ENCODE measurements around the gene SLC5A4.
"Not testable (repeated sequence)": the region's sequence is repeated elsewhere in the genome, so short reads cannot be mapped to it uniquely, and the experiment has no call there.

SLC5A4 gene

DNA sequence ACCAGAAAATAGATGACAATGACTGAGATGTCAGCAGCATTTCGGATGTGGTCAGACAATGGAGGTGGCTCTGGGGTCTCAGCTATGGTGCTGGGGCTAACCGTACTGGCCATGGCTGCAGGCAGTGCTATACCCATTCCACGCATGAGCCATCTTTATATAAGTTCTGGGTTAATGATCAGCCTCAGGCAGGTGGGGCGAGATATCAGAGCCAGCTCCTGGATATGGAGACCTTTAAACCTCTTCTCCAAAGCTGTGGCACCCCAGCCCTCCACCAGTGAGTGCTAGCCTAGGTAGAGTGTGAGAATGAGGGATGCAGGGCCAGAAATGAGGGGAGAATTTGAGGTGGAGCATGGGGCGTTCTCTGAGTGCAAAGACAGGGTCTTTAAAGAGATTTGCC is at the start of gene SLC5A4:
SLC5A4 (minus strand) TSS at position 131 of the 400 bp plus-strand sequence; CDS start at position 113, 18 bp downstream.
- no peak for DNase-seq (ENCODE audit: low read depth, low spot score)

DNA sequence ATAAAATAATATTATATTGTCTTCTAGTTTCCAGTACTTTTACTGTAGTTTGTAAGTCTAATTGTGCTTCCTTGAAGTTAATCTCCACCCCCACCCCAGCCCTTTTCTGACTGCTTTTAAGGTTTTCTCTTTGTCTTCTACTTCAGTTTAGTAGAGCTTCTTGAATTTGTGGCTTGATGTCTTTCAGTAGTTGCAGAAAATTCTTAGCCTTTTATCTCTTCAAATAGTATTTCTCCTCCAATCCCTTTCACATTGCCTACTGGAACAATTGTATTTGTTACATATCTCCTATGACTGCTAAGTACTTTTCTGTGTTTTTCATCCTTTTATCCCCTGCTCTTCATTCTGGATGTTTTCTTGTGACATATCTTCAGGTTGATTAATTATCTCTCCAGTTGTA is 38.8 kb upstream of the SLC5A4 start:
- not testable (repeated sequence) for DNase-seq (ENCODE audit: low read depth, low spot score)

DNA sequence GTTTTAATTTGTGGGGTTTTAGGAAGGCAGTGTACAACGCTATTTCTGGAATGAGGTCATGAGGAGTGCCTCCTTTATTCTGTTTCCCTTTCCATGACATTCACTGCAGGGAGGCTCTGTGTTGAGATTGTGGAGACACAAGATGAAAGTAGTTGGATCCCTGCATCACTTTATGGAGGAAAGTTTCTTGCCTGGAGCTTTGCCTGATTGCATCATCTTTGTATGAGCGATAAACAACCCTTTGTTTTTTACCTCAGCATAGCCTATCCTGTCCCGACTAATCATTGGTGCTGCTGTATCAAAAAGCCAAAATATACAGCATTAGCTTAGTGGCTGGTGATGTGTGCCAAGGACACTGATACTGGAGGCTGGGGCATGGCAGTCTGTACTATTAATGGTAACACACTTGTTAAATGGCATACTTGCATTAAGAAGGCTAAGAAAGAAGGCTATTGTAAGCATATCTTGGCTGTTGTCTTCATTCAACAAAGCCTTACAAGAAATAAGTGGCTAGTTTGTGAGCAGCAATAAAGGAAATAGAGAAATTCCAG is 31.2 kb upstream of the SLC5A4 start:
- DNase-seq (ENCODE audit: low read depth, low spot score) = no peak

DNA sequence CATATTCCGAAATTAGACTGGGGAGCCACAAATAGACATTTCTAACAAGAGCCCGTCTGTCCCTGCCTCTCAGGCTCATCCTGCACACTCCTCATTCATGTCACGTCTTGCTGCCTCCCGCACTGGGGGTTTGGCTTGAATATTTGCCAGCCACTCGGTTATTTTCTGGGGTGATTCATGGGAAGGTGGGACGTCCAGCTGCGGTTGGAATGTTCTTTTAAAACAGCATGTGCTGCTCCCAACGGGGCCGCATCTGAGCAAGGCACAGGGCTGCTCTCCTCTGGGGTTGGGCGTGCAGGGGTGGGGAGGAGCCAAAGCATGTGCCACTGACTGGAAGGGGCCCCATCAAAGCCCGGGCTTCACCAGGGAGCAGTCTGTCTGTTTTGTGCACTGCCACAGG is 25.9 kb upstream of the SLC5A4 start:
- DNase-seq (ENCODE audit: low read depth, low spot score) = no peak

DNA sequence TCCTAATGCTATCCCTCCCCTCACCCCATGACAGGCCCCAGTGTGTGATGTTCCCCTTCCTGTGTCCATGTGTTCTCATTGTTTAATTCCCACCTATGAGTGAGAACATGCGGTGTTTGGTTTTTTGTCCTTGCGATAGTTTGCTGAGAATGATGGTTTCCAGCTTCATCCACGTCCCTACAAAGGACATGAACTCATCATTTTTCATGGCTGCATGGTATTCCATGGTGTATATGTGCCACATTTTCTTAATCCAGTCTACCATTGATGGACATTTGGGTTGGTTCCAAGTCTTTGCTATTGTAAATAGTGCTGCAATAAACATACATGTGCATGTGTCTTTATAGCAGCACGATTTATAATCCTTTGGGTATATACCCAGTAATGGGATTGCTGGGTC is 20.2 kb upstream of the SLC5A4 start:
- not testable (repeated sequence) for DNase-seq (ENCODE audit: low read depth, low spot score)

DNA sequence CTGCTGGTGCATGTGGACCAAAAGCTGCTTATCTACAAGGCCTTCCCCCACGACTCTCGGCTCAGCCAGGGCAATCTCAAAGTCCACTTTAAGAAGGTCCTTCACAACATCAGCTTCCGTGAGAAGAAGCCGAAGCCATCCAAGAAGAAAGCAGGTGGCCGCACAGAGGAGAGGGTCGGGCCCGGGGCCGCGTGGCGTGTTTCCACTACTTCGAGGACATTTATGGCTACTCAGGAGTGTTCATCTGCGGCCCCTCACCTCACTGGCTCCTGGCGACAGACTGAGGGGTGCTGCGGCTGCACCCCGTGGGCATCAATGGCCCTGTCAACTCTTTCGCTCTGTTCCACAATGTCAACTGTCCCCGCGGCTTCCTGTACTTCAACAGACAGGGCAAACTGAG is 16.2 kb upstream of the SLC5A4 start:
- no peak for DNase-seq (ENCODE audit: low read depth, low spot score)

DNA sequence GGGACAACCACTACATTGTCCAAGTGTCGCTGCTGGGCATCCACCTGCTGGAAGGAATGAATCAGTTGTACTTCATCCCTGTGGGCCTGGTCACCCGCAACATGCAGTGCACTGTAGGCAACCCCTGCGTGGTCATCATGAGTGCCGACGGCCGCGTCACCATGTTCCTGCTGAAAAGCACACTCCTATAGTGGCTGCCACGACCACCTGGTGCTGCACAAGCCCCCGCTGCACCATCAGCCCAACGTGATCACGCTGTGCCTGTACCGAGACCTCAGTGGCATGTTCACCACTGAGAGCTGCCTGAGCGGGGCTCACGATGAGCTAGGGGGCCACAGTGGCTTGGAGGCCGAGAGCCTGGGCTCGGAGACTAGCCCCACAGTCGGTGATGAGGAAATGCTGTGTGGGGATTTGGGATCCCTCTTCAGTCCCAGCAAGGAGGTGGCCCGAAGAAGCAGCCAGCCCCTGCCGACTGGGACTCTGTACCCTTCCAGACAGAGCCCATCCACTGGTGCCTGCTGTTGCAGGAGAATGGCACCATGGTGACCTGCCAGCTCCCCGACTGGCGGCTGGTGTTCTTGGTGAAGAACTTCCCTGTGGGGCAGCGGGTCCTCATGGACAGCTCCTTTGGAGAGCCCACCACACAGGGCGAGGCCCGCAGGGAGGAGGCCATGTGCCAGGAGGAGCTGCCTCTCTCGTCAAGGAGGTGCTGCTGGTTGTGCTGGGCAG is 15.7 kb upstream of the SLC5A4 start:
- DNase-seq (ENCODE audit: low read depth, low spot score) = no peak

DNA sequence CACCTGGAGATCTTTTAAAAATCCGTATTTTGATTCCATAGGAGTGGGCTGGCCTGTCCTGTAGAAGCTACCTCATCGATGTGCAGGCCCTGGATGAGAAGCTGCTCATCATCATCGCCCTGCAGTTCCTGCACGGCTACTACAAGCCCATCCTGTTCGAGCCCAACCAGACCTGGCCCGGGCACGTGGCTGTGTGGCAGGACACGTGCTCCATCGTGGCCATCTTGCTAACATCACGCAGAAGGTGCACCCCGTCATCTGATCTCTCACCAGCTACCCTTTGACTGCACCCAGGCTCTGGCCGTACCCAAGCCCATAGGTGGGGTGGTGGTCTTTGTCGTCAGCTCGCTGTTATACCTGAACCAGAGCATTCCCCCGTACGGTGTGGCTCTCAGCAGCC is 14.2 kb upstream of the SLC5A4 start:
- DNase-seq (ENCODE audit: low read depth, low spot score) = no peak

DNA sequence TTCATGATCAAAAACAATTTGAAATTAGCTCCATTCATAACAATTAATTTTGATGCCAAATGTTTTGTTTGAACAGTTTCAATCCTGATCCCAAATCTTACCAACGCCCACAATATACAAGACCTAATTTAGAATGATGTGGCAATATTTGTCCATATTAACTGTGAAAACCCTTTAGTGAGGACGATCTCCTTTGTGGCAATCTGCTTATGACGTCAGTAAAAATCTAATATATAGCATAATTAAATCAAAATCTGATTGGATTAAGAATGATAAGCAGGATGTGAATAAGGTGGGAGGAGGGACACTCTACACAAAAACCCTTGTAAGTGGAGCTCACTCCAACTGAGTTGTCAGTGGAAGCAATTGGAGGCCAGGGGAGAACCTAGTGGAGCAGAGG is 11.9 kb upstream of the SLC5A4 start:
- no peak for DNase-seq (ENCODE audit: low read depth, low spot score)

DNA sequence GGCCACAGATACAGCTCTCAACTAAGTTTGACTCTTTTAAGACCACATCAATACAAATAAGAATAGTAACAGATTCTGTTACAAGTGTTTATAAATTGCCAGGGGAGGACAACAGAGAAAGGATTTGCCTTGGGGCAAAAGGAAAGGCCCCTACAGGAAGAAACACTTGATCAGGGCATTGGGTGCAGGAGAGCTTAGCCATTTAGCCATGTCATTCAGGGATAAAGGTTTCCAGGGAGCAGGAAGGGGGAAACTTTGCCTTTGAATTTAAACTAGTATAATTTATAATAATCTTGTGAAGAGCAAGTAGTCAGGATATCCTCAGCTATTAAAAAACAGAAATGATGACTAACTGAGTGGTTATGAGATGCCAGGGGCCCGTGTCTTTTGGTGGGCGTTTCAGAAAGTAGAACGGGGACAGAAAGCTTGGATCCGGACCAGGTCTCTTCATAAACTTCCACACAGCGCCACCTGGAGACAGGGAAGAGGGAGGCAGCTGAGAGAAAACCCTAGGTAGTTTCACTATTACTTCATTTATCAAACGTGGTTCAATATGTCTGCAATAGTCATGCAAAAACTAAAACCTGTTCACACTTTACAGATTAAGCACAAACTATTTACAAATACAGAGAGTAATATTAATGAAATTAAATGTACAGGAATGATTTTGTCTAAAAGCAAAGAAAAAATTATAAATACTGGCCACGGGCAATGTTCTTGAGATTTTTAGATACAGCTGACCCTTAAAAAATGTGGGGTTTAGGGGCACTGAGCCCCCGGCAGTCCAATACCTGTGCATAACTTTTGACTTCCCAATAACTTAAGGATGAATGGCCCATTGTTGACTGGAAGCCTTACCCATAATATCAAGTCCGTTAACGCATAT is 11.0 kb upstream of the SLC5A4 start:
- DNase-seq (ENCODE audit: low read depth, low spot score) = peak; percentile 45

DNA sequence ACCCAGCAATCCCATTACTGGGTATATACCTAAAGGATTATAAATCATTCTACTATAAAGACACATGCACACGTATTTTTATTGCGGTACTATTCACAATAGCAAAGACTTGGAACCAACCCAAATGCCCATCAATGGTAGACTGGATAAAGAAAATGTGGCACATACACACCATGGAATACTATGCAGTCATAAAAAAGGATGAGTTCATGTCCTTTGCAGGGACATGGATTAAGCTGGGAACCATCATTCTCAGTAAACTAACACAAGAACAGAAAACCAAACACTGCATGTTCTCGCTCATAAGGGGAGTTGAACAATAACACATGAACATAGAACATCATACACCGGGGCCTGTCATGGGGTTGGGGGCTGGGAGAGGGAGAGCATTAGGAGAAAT is 8.5 kb upstream of the SLC5A4 start:
- not testable (repeated sequence) for DNase-seq (ENCODE audit: low read depth, low spot score)

DNA sequence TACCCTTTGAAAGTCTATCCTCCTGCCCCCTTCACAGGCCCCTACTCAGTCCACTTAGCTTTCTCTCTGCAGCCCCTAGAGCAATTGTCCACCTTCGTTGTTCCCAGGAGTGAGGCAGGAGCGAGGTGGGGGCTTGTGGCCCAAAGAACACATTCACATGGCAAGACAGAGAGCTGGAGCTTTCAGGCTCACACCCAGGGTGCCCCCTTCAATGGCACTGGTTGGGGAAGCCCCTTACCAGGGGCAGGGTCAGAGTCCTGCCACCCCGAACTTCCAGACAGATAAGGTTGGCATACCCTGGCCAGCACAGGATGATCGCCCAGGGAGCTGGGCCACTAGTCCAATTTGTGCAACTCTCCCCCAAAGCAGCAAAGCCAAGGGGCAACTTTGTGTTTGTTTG is 6.2 kb upstream of the SLC5A4 start:
- DNase-seq (ENCODE audit: low read depth, low spot score) = no peak

DNA sequence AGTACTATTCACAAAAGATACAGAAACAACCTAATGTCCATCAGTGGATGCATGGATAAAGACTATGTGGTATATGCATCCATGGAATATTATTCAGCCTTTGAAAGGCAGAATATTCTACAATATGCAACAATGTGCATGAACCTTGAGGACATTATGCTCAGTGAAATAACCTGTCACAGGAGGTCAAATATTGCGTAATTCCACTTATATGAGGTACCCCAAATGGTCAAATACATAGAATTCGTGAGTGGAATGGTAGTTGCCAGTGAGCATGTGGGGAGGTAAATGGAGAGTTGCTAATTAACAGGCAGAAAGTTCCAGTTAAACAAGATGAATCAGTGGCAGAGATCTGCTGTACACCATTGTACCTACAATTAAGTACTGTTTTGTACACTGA is 3.6 kb upstream of the SLC5A4 start:
- DNase-seq (ENCODE audit: low read depth, low spot score) = no peak

DNA sequence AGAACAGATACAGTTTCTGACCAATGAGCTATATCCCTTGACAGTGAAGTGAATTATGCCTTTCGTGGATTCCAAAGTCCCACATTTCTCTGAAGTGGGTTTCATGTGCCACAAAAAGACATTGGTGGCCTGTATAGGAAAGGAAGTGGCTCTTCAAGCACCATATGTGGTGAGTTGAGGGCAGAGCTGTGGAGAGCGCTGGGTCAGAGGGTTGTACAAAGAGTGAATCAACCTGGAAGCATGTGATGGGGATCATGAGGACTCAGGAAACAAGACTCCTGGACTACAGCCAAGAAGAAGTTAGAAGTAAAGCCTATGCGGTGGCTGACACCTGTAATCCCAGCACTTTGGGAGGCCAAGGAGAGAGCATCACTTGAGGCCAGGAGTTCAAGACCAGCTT is 579 bp upstream of the SLC5A4 start:
- DNase-seq (ENCODE audit: low read depth, low spot score) = no peak

DNA sequence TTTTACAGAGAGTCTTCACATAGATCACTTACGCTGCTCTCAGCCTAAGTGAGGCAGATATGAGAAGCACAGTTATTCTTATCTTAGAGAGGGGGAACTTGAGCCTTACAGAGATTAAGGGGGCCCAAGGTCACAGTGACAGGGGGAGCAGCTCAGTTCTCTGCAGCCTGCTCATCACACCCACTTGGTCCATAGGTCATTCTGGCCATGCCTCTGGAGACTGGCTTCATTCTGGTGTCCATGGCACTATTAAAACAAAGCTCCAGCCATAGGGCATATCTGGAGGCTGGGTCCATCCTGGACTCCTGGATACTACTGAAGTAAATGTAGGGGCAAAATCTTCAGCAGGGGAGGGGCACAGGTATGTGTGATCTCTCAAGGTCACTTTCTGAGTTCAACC is 5.9 kb downstream of the SLC5A4 start:
- DNase-seq (ENCODE audit: low read depth, low spot score) = no peak

DNA sequence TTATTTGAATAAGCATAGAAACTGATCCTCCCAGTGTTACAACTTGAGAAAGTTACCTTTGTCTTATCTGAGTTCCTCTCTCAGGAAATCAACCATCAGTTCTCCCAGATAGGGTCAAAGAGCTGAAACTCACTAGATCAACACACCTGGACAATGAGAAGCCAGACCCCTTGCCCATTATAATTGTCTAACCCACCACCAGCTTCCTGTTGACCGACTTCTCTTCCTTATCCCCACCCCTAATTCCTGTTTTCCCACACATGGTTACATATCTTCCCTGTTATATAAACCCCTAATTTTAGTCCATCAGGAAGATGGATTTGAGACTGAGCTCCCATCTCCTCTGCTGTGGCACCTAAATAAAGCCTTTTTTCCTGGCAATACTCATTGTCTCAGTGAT is 6.9 kb downstream of the SLC5A4 start:
- no peak for DNase-seq (ENCODE audit: low read depth, low spot score)

DNA sequence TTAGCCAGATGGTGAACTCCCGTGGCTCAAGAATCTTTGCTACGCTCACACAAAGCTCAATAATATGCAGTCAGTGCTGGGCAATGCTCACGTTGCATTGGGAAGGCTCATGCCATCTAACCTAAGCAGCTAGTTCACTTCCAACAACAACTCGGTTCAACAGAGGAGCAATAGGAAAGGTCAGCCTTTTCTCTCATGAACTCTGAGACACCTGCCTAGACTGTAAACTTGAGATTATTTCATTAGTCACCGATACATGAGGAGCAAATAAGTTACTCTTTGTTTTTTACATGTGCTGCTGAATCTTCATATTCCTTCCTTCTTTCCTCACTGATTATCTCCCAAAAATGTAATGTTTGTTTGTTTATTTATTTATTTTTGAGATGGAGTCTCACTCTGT is 9.0 kb downstream of the SLC5A4 start:
- no peak for DNase-seq (ENCODE audit: low read depth, low spot score)

DNA sequence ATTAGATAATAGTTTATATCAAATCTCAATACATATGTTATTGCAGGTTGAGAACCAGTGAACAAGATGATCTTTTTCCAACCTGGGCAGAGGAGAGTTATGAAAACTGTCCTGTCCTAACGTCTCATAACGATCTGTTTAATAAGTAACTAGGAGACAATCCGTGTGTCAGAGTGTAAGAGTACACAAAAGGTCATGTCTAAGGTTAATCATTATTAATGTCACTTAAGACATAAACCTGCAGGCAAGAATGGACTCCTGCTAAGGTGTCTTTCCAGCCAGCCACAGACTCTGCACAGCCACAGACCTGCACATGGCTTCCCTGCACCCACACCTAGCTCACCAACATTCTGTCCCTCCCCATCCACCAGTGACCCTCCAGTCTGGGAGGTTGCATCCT is 10.1 kb downstream of the SLC5A4 start:
- no peak for DNase-seq (ENCODE audit: low read depth, low spot score)

DNA sequence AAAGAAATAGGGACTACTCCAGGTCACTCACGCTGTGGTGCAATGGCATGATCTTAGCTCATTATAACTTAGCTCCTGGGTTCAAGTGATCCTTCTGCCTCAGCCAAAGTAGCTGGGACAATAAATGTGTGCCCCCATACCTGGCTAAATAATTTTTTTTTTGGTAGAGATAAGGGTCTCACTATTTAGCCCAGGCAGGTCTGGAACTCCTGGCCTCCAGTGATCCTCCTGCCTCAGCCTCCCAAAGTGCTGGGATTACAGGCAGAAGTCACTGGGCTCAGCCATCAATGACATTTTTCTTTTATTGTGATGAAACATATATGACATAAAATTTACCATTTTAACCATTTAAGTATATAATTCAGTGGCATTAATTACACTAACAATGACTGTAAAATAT is 10.6 kb downstream of the SLC5A4 start:
- no peak for DNase-seq (ENCODE audit: low read depth, low spot score)

DNA sequence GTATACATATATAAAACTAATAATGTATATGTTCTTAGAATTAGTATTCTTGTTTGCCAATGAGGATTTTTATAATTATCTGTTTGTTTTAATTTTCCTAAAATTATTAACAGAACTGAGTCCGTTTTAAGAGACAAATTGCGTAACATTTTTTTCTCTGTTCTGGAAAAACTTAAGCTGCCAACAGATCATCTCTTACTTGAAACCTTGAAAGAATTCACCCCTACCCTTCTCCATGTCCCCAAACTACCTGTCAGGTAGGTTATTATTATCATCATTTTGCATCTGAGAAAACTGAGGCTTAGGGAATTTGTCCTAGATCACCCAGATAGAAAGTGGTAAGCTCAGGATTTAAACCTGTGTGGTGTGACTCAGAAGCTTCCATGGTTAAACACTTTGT is 14.7 kb downstream of the SLC5A4 start:
- no peak for DNase-seq (ENCODE audit: low read depth, low spot score)

DNA sequence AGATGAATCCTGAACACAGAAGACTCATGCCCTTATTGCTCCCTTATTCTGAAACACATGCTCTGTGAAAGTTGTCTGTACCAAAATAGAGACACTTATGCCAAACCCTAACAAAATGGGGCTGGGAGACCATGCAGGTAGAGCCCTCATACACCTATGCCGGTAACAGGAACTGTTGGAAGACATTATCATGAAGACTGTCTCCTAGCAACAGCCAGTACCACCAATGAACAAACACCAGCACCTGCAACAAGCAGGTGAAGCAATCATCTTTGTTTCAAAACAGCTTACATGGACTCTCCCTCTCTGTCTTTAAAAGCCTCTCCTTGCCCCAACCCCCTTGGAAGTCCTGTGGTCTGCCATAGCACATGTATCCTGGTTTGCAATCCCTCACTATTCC is 17.2 kb downstream of the SLC5A4 start:
- DNase-seq (ENCODE audit: low read depth, low spot score) = no peak

DNA sequence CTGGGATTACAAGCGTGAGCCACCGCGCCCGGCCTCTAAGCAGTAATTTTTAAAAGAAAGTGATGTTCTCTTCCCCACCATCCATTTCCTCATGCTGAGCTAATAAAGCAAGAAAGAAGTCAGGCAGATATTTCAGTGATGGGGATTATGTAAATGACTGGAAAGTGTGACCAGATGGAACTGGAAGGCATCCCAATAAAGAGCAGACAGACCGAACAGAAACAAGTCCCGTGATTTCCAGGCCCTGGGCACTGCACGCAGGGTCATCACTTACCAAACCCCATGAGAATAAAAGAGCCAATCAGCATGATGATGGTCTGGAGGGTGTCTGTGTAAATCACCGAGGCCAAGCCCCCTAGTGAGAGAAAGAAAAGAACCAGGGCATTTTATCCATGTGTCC is 18.2 kb downstream of the SLC5A4 start:
- peak; percentile 5 for DNase-seq (ENCODE audit: low read depth, low spot score)

DNA sequence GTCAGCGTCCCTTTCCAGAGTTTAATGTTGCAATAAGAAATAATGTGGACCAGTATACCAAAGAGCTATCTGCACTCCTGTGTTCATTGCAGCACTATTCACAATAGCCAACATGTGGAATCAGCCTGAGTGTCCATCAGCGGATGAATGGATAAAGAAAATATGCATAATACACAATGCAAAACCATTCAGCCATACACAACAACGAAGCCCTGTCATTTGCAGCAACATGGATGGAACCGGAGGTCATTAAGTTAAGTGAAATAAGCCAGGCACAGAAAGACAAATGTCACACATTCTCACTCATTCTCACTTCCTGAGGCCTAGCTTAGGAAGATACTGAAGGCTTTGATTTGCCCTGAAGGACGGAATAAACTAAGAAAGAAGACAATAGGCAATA is 22.1 kb downstream of the SLC5A4 start:
- no peak for DNase-seq (ENCODE audit: low read depth, low spot score)

Measured in ELF-1 (cell line).